ENCODE results near the gene SLITRK5.

The SLITRK5 gene

GRCh38 chr13:87669379-87669978 lies 1.7 kb upstream of the SLITRK5 start:
- TF ChIP-seq, protein P1, sequence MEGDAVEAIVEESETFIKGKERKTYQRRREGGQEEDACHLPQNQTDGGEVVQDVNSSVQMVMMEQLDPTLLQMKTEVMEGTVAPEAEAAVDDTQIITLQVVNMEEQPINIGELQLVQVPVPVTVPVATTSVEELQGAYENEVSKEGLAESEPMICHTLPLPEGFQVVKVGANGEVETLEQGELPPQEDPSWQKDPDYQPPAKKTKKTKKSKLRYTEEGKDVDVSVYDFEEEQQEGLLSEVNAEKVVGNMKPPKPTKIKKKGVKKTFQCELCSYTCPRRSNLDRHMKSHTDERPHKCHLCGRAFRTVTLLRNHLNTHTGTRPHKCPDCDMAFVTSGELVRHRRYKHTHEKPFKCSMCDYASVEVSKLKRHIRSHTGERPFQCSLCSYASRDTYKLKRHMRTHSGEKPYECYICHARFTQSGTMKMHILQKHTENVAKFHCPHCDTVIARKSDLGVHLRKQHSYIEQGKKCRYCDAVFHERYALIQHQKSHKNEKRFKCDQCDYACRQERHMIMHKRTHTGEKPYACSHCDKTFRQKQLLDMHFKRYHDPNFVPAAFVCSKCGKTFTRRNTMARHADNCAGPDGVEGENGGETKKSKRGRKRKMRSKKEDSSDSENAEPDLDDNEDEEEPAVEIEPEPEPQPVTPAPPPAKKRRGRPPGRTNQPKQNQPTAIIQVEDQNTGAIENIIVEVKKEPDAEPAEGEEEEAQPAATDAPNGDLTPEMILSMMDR (IDR thresholded peaks at IDR 0.05; ENCODE audit: low read depth, low read length, poor library complexity, severe bottlenecking) = peak; percentile 68
- no peak for TF ChIP-seq EZH2phosphoT487 (IDR thresholded peaks at IDR 0.05; ENCODE audit: borderline replicate concordance, low read length)
- H3K4me3 ChIP-seq (ENCODE audit: low read length) = no peak overlapping the region

DNA sequence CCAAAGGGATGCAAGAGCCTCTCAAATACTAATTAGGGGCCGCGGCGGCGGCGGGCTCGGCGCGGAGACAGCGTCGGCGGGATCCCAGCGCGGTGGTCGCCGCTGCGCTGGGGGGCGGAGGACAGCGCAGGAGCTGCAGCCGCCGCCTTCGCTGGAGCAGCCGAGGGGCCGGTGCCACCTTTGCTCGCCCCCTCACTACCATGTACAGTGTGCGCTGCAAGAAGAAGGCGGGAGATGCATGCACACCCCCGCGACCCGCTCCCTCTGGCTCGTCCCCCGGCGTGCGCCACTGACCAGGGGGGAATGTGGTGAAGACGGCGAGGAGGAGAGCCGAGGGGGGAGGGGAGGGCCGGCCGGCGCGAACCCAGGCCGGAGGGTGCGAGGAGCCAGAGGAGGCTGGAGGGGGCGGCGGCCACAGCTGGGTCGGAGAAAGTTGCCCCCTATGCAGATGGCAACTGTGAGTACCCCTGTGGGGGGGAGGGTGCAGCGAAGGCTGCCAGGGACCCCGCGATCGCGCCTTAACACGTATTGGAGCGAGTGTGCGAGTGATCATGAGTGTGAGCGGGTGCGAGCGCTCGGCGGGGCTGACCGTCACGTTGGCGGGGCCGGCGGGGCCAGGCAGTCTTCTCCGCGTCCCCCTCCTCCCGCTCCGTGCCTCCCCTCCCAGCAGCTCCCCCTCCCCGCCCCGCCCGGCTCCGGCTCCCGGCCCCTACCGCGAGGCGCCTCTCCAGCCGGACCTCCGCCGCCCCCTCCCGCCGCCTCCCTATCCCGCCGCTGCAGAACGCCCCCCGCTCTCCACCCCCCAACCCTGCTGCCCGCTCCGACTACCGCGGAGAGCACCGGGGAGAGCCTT lies 808 bp downstream of the SLITRK5 start:
- Histone ChIP-seq H3K79me2 (ENCODE audit: control insufficient read depth, low read length) (no peaks in the 10 kb centered on the region), H3K27me3 (ENCODE audit: control insufficient read depth, low read length) (no peaks in the 10 kb centered on the region), H3K27ac (ENCODE audit: low read depth, low read length) (no peak overlapping the region), H3K4me2 (ENCODE audit: low read length) (no peak overlapping the region), H3K4me3 (ENCODE audit: low read length) (no peak overlapping the region), H4K20me1 (ENCODE audit: control insufficient read depth, insufficient read depth, low read depth, low read length) (no peaks in the 10 kb centered on the region), H3K4me1 (ENCODE audit: control insufficient read depth, low read length) (no peaks in the 10 kb centered on the region), H3K9me2 (replicated peaks; ENCODE audit: control insufficient read depth, low read length) (no peaks in the 10 kb centered on the region), H3K9me3 (ENCODE audit: control insufficient read depth, insufficient read depth, low read length) (no peaks in the 10 kb centered on the region; the same call in 1 of the 2 replicates), H3K36me3 (ENCODE audit: control insufficient read depth, low read length) (no peaks in the 10 kb centered on the region), H3F3A (ENCODE audit: control insufficient read depth, insufficient read depth) (no peaks in the 10 kb centered on the region)
- TF ChIP-seq EZH2phosphoT487 (IDR thresholded peaks at IDR 0.05; ENCODE audit: borderline replicate concordance, low read length) = no peak
- TF ChIP-seq, protein P1 (IDR thresholded peaks at IDR 0.05; ENCODE audit: low read depth, low read length, poor library complexity, severe bottlenecking) = no peak

More at GRCh38 chr13:87669379-87669978, 1.7 kb upstream of the SLITRK5 start:
- Histone ChIP-seq H3K27me3 (ENCODE audit: control insufficient read depth, low read length) (no peaks in the 10 kb centered on the region), H3K4me1 (ENCODE audit: control insufficient read depth, low read length) (no peaks in the 10 kb centered on the region), H3F3A (ENCODE audit: control insufficient read depth, insufficient read depth) (no peaks in the 10 kb centered on the region), H3K79me2 (ENCODE audit: control insufficient read depth, low read length) (no peaks in the 10 kb centered on the region), H3K9me2 (replicated peaks; ENCODE audit: control insufficient read depth, low read length) (no peaks in the 10 kb centered on the region), H4K20me1 (ENCODE audit: control insufficient read depth, insufficient read depth, low read depth, low read length) (no peaks in the 10 kb centered on the region), H3K4me2 (ENCODE audit: low read length) (no peak overlapping the region), H3K27ac (ENCODE audit: low read depth, low read length) (no peak overlapping the region), H3K36me3 (ENCODE audit: control insufficient read depth, low read length) (no peaks in the 10 kb centered on the region), H3K9me3 (ENCODE audit: control insufficient read depth, insufficient read depth, low read length) (no peaks in the 10 kb centered on the region; the same call in 1 of the 2 replicates)

DNA sequence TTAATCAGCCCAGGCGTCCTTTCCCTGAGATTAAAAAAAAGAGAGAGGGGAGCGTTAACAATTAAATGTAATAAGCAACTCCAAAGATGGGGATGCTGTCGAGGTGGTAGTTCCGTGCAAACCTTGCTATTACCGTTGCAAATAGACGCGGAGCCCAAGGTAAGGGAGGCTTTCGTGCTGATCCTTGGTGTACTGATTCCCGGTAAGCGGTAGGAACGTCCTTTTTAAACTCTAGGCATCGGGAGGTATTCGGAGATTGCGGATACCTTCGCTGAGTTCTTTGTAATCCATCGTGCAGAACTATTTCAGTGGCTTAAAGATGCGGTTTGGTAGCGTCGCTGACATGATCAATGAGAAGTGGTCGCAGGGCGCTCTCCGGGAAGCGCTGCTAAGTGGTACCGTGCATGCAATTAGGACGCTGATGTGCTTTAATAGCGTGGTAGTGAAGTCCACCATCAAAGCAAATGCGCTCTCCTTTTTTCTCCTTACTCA lies 3.1 kb downstream of the SLITRK5 start:
- H3K36me3 ChIP-seq (ENCODE audit: control insufficient read depth, low read length) = no peaks in the 10 kb centered on the region
- H3K4me1 ChIP-seq (ENCODE audit: control insufficient read depth, low read length) = 0 out of 2 replicates have a peak, but pooled peaks cover 2% of the 10 kb centered on the region
- H3K27ac ChIP-seq (ENCODE audit: low read depth, low read length) = no peak overlapping the region
- no peaks in the 10 kb centered on the region for H4K20me1 ChIP-seq (ENCODE audit: control insufficient read depth, insufficient read depth, low read depth, low read length)
- no peaks in the 10 kb centered on the region for H3K9me2 ChIP-seq (replicated peaks; ENCODE audit: control insufficient read depth, low read length)
- H3K79me2 ChIP-seq (ENCODE audit: control insufficient read depth, low read length) = no peaks in the 10 kb centered on the region
- H3F3A ChIP-seq (ENCODE audit: control insufficient read depth, insufficient read depth) = no peaks in the 10 kb centered on the region
- no peaks in the 10 kb centered on the region for H3K27me3 ChIP-seq (ENCODE audit: control insufficient read depth, low read length)
- H3K9me3 ChIP-seq (ENCODE audit: control insufficient read depth, insufficient read depth, low read length) = no peaks in the 10 kb centered on the region; the same call in 1 of the 2 replicates
- H3K4me3 ChIP-seq (ENCODE audit: low read length) = no peak overlapping the region
- H3K4me2 ChIP-seq (ENCODE audit: low read length) = no peak overlapping the region
- TF ChIP-seq, protein P1 (IDR thresholded peaks at IDR 0.05; ENCODE audit: low read depth, low read length, poor library complexity, severe bottlenecking) = no peak
- TF ChIP-seq EZH2phosphoT487 (IDR thresholded peaks at IDR 0.05; ENCODE audit: borderline replicate concordance, low read length) = no peak

Measured in DOHH2 (cell line).